GM10266 (cell line): ENCODE data around the gene ERCC5.

Source experiments
- DNase-seq: peaks from one replicate; pipeline ENCODE4 v3.0.0; 2012; ENCODE audit errors: extremely low spot score
- CTCF ChIP-seq: IDR thresholded peaks from 2 replicates; pipeline ENCODE4 v1.5.1; 2012; ENCODE audit warnings: mild to moderate bottlenecking, low read depth; ENCODE audit not compliant: control insufficient read depth, insufficient read depth; ENCODE audit errors: missing control alignments

ERCC5 gene

GRCh38 chr13:102856557-102856956 lies 10.7 kb downstream of the ERCC5 start:
- TF ChIP-seq CTCF = no peak
- DNase-seq = no peak

GRCh38 chr13:102862624-102863210 lies 16.9 kb downstream of the ERCC5 start:
- no peak for DNase-seq
- no peak for TF ChIP-seq CTCF

GRCh38 chr13:102863590-102863989 lies 17.8 kb downstream of the ERCC5 start:
- TF ChIP-seq CTCF = no peak
- no peak for DNase-seq

GRCh38 chr13:102868366-102868936 lies 22.6 kb downstream of the ERCC5 start:
- no peak for DNase-seq
- TF ChIP-seq CTCF = no peak

GRCh38 chr13:102869948-102870676 lies 24.3 kb downstream of the ERCC5 start:
- TF ChIP-seq CTCF = no peak
- DNase-seq = no peak

GRCh38 chr13:102870677-102871415 lies 25.0 kb downstream of the ERCC5 start:
- peak; percentile 70 for TF ChIP-seq CTCF
- peak; percentile 49 for DNase-seq
